GM12891 (cell line): ENCODE data around the gene CD59. TPM values are rescaled to one million over a fixed set of nuclear protein-coding genes. Genes with fewer than 3 reads are reported as not detected.
A peak's percentile ranks its signal among the peaks of the same experiment; 100 is the strongest.

Experiments used
- DNase-seq: peaks from one replicate; pipeline ENCODE4 v3.0.0; 2011; ENCODE audit warnings: low spot score; ENCODE audit not compliant: insufficient read length
- FAIRE-seq: peaks from 2 replicates; lab custom pipeline; 2011; peaks lifted over from hg19 to GRCh38; lab: Jason Lieb, UNC
- PAX5 ChIP-seq: IDR thresholded peaks from 2 replicates; pipeline ENCODE4 v1.6.1; 2011; ENCODE audit warnings: low read length, moderate library complexity, mild to moderate bottlenecking; ENCODE audit not compliant: insufficient read depth, severe bottlenecking
- POLR2A ChIP-seq: IDR thresholded peaks from 2 replicates; pipeline ENCODE4 v1.6.1; 2011; ENCODE audit warnings: low read depth, low read length, control low read depth
- POLR2AphosphoS5 ChIP-seq: IDR thresholded peaks from 2 replicates; pipeline ENCODE4 v1.6.1; 2011; ENCODE audit warnings: low read depth, low read length, control low read depth
- POU2F2 ChIP-seq: IDR thresholded peaks from 2 replicates; pipeline ENCODE4 v1.6.1; 2011; ENCODE audit warnings: low read depth, mild to moderate bottlenecking, control low read depth, low read length, moderate library complexity
- SPI1 ChIP-seq: IDR thresholded peaks from 2 replicates; pipeline ENCODE4 v1.6.1; 2011; ENCODE audit warnings: low read depth, low read length, control low read depth
- TAF1 ChIP-seq: IDR thresholded peaks from 2 replicates; pipeline ENCODE4 v1.6.1; 2011; ENCODE audit warnings: low read depth, low read length, control low read depth
- polyA plus RNA-seq: library from polyadenylated mRNA; unstranded; fragments of >200 nt; gene quantifications from one replicate; pipeline ENCODE4 v1.2.1, GENCODE V29; 2012; ENCODE audit warnings: low read depth, missing spikeins, inconsistent platforms; ENCODE audit not compliant: missing spikeins

Gene CD59
- polyA plus RNA-seq, result 126 TPM

DNA sequence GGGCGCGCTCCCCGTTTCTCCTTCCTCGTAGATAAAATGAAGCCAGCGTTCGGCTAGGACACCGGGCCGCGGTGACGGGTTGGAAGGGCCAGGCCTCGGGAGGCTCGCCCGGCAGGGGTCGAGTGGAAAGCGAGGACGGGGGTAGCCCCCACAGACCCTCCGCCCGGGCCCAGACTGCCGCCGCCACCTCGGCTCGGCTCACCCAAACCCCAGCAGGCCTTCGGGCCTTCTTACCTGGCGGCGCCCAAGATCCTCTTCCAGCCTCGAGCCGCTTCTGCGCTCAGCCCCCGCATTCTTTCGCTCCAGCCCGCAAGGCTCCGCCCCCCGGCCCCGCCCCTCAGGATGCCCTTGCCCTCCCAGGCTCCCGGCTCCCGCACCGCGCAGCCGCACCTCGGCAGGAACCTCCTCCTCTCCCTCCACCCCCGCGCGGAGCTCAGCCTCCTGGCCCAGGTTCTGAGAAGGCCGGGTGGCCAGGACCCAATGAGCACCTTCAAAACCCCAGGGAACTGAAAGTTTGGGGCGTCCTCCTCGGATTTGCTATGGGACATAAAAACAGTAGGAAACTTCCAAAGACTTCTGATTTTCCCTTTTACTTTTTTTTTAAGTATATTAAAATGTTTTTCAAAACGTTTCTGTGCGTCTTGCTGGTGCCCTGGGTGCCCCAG is at the start of gene CD59:
Gene CD59, minus strand, starts transcription at position 276 of the 665 bp plus-strand sequence. CDS start 13,978 bp downstream, outside the sequence.
- peak; percentile 79 for FAIRE-seq
- DNase-seq, result peak; percentile 70
- TF ChIP-seq POLR2A (peak; percentile 67; the same call in 1 of the 2 replicates), PAX5 (no peak), POLR2AphosphoS5 (peak; percentile 54; the same call in 1 of the 2 replicates)

DNA sequence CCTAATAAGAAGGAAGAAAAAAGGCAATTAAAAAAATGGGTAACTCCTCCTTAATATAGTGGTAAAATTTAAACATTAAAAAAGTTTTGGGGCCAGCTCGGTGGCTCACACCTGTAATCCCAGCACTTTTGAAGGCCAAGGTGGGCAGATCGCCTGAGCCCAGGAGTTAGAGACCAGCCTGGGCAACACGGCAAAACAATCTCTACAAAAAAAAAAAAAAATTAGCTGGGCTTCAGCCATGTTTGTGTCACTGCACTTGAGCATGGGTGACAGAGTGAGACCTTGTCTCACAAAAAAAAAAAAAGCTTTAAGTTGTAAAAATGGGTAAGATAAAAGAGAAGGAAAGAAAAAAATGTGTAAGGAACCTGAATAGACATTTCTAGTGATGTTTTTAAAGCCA is 49.4 kb upstream of the CD59 start:
- no peak for FAIRE-seq
- no peak for TF ChIP-seq POLR2AphosphoS5
- TF ChIP-seq PAX5, result no peak
- TF ChIP-seq POLR2A, result no peak
- TF ChIP-seq TAF1, result no peak
- TF ChIP-seq POU2F2, result no peak
- DNase-seq, result no peak

GRCh38 chr11:33779849-33780528 is 43.8 kb upstream of the CD59 start:
- TF ChIP-seq SPI1 (no peak), POU2F2 (no peak), POLR2A (no peak), POLR2AphosphoS5 (no peak), PAX5 (no peak), TAF1 (no peak)
- FAIRE-seq (no peak), DNase-seq (no peak)

GRCh38 chr11:33778675-33779074 is 42.5 kb upstream of the CD59 start:
- TF ChIP-seq POLR2A (no peak), PAX5 (no peak), SPI1 (no peak)
- DNase-seq (no peak), FAIRE-seq (no peak)

DNA sequence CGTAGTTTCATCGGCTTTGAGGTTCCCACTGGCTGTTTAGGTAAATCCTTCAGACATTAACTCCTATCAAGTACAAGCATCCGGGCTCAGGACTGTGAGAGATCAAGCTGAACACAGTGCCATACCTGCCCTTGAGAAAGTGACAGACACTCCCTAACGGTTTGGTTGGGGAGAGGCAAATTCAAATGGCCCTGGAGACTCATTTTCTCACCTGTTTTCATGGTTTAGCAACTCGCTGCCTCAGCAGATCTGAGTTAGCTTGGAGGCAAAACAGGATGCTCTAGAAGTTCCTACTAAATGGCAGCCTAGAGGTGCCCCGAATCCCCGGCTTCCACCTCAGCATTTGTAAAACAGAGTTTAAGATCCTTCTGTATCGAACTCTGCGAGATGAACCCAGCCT is 41.7 kb upstream of the CD59 start:
- TF ChIP-seq POLR2AphosphoS5, result no peak
- no peak for TF ChIP-seq SPI1
- TF ChIP-seq POU2F2, result no peak
- TF ChIP-seq POLR2A, result no peak
- no peak for TF ChIP-seq TAF1
- no peak for TF ChIP-seq PAX5
- no peak for DNase-seq
- FAIRE-seq, result no peak

GRCh38 chr11:33775832-33776470 is 39.7 kb upstream of the CD59 start:
- no peak for TF ChIP-seq SPI1
- TF ChIP-seq POLR2AphosphoS5, result no peak
- TF ChIP-seq TAF1, result no peak
- no peak for TF ChIP-seq POLR2A
- TF ChIP-seq POU2F2, result no peak
- TF ChIP-seq PAX5, result no peak
- no peak for DNase-seq
- FAIRE-seq, result peak; percentile 68

- TF ChIP-seq POLR2AphosphoS5, result no peak
- TF ChIP-seq SPI1, result no peak
- TF ChIP-seq TAF1, result no peak
- TF ChIP-seq POU2F2, result no peak
- no peak for TF ChIP-seq PAX5
- no peak for TF ChIP-seq POLR2A
- FAIRE-seq (no peak), DNase-seq (no peak)
Measured at GRCh38 chr11:33775467-33775807, 39.2 kb upstream of the CD59 start.

DNA sequence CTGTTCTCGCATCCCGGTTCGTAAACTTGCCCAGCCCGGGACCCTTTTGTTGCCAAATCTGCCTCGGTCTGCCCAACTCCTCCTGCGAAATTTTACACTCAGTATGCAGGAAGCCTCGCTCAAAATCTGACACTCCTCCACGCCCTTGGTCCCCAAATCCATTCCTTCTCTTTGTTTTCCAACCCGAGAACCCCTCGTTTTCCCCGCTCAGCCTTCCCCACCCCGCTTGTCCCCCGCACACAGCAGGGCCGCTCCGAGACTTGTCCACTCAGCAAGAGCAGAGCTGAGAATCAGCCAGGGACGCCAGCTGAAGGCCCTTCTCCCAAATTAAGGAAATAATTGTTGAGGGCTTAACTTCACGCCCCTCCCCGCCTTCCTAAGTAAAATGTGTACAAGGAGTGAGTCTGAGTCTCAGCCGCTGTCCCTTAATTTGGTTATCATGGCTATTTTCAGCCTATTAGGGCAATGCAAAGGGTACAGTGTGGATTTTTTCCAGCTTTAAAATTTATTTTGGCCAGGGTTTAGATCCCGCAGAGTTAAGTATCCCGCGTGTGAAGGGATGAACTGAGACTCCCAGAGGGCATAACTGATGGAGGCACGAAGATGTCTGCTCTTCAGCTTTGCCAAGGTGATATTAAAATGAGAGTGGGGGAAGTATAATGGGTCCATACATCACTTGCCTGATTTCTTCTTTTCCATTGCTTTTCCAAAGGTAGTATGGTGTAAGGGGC is 38.7 kb upstream of the CD59 start:
- no peak for FAIRE-seq
- no peak for TF ChIP-seq POLR2AphosphoS5
- TF ChIP-seq POLR2A, result no peak
- TF ChIP-seq POU2F2, result no peak
- TF ChIP-seq TAF1, result no peak
- no peak for TF ChIP-seq PAX5
- no peak for TF ChIP-seq SPI1
- DNase-seq, result no peak

GRCh38 chr11:33773987-33774735 is 37.9 kb upstream of the CD59 start, which contains the start of gene FBXO3:
Gene FBXO3 (minus strand): TSS chr11:33774520. CDS start chr11:33774497, 23 bp downstream.
- DNase-seq, result peak; percentile 88
- peak; percentile 84 for FAIRE-seq
- TF ChIP-seq PAX5 (no peak), POU2F2 (no peak), TAF1 (peak; percentile 53; the same call in 1 of the 2 replicates), POLR2A (no peak), POLR2AphosphoS5 (no peak), SPI1 (no peak)
